ENCODE data around the gene PRR15L.

PRR15L gene

GRCh38 chr17:47959825-47960655, 2.4 kb upstream of the PRR15L start:
- no peaks in the 10 kb centered on the region for H3K4me1 Mint-ChIP-seq
- no peak for ATAC-seq (replicated peaks)

GRCh38 chr17:47956791-47957590, 692 bp downstream of the PRR15L start:
- Mint-ChIP-seq H3K4me1 (peaks cover 5% of the 10 kb centered on the region in 2 donors), H3K36me3 (peaks cover 15 to 23% of the 10 kb centered on the region in 2 donors), H3K9me3 (no peaks in the 10 kb centered on the region), H3K27me3 (no peaks in the 10 kb centered on the region), H3K4me3 (no peak overlapping the region), H3K27ac (no peak overlapping the region)
- ATAC-seq (replicated peaks) (no peak), DNase-seq (no peak)

More at GRCh38 chr17:47959825-47960655, 2.4 kb upstream of the PRR15L start:
- H3K27me3 Mint-ChIP-seq = no peaks in the 10 kb centered on the region
- no peak overlapping the region for H3K4me3 Mint-ChIP-seq
- H3K27ac Mint-ChIP-seq = no peak overlapping the region
- H3K36me3 Mint-ChIP-seq = peaks cover 0 to 4% of the 10 kb centered on the region in 2 donors
- no peak for DNase-seq
- H3K9me3 Mint-ChIP-seq = no peaks in the 10 kb centered on the region

DNA sequence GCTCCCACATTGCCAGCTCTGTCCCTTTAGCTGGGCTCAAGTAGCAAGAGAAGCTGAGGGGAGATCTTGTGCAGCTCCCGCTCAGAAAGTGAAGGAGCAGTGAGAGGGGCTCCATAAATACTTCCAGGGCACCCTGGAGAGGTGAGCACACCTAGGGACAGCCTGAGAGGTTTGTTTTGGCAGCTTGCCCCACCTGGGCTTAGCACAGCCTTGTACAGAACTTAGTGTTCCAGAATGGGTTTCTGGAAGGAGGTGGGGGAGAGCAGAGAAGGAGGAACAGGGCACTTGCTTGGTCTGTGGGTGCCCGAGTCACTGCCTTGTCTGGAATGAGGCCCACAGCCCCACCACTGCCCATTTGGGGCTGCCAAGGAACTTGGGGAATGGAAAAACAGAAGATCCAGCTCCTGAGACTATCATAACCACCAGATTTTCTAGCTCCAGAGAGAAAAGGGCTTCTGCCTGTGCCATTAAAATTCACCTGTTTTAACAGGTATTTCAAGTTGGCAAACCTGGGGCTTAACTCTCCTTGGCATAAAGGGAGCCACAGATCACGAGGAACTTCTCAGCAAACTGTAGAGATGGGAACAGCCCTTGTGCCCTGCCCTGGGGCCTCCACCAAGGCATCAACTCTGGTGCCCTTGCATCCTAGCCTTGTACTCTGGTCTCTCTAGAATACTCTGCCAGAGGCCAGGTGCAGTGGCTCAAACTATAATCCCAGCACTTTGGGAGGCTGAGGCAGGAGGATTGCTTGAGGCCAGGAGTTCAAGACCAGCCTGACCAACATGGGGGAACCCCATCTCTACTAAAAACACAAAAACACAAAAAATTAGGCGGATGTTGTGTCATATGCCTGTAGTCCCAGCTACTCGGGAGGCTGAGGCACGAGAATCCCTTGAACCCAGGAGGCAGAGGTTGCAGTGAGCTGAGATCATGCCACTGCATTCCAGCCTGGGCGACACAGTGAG, 1.9 kb downstream of the PRR15L start:
- no peaks in the 10 kb centered on the region for H3K9me3 Mint-ChIP-seq
- H3K4me1 Mint-ChIP-seq = peaks cover 6 to 10% of the 10 kb centered on the region in 2 donors
- peaks cover 18 to 23% of the 10 kb centered on the region in 2 donors for H3K36me3 Mint-ChIP-seq
- H3K27me3 Mint-ChIP-seq = no peaks in the 10 kb centered on the region
- ATAC-seq (replicated peaks) (no peak), DNase-seq (no peak)
- no peak overlapping the region for H3K4me3 Mint-ChIP-seq
- H3K27ac Mint-ChIP-seq = no peak overlapping the region

DNA sequence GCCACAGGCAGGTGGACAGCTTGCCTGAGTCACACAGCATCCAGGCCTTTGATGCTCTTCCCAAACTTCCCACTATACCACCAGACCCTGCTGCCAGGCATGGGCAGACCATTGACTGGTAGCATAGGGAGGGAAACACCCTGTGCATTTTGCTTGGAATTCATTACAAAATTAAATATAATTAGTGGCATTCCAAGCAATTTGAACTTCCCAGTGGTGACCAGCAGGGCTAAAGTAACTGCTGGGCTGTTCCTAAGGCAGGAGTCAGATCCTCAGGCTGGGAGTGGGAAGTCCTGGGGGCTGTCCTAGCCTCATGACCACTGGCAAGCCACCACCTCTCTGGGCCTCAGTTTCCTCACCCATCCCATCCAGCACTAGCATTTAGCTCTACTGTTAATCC, 3.8 kb downstream of the PRR15L start:
- peaks cover 18 to 23% of the 10 kb centered on the region in 2 donors for H3K4me1 Mint-ChIP-seq
- ATAC-seq (replicated peaks) (no peak), DNase-seq (no peak)
- H3K27me3 Mint-ChIP-seq = no peaks in the 10 kb centered on the region
- peaks cover 25 to 33% of the 10 kb centered on the region in 2 donors for H3K36me3 Mint-ChIP-seq
- H3K4me3 Mint-ChIP-seq = no peak overlapping the region
- no peaks in the 10 kb centered on the region for H3K9me3 Mint-ChIP-seq
- H3K27ac Mint-ChIP-seq = no peak overlapping the region

GRCh38 chr17:47952171-47953021, 5.3 kb downstream of the PRR15L start:
- no peak overlapping the region for H3K4me3 Mint-ChIP-seq
- ATAC-seq (replicated peaks) = no peak
- no peaks in the 10 kb centered on the region for H3K27me3 Mint-ChIP-seq
- DNase-seq = no peak
- no peak overlapping the region for H3K27ac Mint-ChIP-seq
- H3K36me3 Mint-ChIP-seq = peaks cover 25 to 44% of the 10 kb centered on the region in 2 donors
- no peaks in the 10 kb centered on the region for H3K9me3 Mint-ChIP-seq
- peaks cover 22 to 29% of the 10 kb centered on the region in 2 donors for H3K4me1 Mint-ChIP-seq

DNA sequence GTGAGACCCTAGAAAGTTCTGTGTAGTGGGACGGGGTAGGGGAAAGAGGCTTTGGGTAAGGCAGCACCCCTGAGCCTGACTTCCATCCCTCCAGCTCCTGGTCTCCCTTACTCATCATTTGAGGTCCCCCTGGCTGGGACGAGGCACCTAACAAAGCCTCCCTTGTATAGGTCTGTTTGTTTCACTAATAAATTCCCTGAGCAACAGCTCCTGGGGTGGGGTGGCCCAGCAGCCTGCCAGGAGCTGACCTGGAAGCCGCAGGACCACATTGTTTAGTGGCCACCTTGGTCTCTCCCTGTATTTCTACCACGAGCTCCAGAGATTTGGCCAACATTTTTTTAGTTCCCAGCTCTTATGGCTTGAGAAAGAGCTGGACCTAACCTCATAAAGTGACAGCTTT, 7.2 kb downstream of the PRR15L start:
- Mint-ChIP-seq H3K4me3 (no peak overlapping the region), H3K9me3 (no peaks in the 10 kb centered on the region), H3K4me1 (peaks cover 30 to 46% of the 10 kb centered on the region in 2 donors), H3K27me3 (no peaks in the 10 kb centered on the region), H3K36me3 (peaks cover 34 to 63% of the 10 kb centered on the region in 2 donors), H3K27ac (no peak overlapping the region)
- DNase-seq (no peak), ATAC-seq (replicated peaks) (no peak)

GRCh38 chr17:47949946-47950345, 7.7 kb downstream of the PRR15L start:
- no peaks in the 10 kb centered on the region for H3K27me3 Mint-ChIP-seq
- H3K4me1 Mint-ChIP-seq = peaks cover 35 to 51% of the 10 kb centered on the region in 2 donors
- H3K9me3 Mint-ChIP-seq = no peaks in the 10 kb centered on the region
- H3K27ac Mint-ChIP-seq = no peak overlapping the region
- H3K36me3 Mint-ChIP-seq = peaks cover 35 to 68% of the 10 kb centered on the region in 2 donors
- peak; percentile 28 to 39 for ATAC-seq (replicated peaks)
- H3K4me3 Mint-ChIP-seq = no peak overlapping the region
- DNase-seq = no peak

DNA sequence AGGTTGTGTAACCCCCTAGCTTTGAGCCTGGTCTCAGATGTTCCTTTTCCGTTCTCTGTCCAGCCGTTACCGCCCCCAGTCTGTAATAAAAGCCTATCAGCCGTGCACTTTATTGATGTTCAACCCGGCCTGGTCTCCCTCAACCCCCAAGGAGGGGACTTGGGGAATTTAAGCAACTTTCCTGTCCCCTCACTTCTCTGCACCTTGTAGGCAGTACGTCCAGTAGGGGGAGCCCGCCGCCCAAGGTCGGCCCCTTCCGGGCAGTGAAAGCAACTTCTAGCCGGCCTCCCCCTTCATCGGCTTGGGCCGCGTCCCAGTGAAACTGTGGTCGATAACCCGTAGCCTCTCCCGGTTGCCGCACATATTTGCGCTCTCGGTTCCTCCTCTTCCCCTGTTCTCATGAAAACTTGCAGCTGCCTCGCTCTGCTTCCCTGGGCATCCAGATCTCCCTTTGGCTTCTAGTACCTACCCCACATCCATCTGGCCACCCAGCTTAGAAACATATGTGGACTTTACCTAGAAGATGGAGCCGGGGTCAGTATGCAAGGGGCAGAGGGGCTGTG, 8.4 kb downstream of the PRR15L start:
- H3K27me3 Mint-ChIP-seq = no peaks in the 10 kb centered on the region
- peaks cover 34 to 72% of the 10 kb centered on the region in 2 donors for H3K36me3 Mint-ChIP-seq
- ATAC-seq (replicated peaks) (peak; percentile 77 to 84), DNase-seq (peak; percentile 62)
- peak overlapping the region; percentile 85 for H3K27ac Mint-ChIP-seq
- peaks cover 41 to 58% of the 10 kb centered on the region in 2 donors for H3K4me1 Mint-ChIP-seq
- H3K4me3 Mint-ChIP-seq = peak overlapping the region; percentile 62 to 77
- no peaks in the 10 kb centered on the region for H3K9me3 Mint-ChIP-seq

DNA sequence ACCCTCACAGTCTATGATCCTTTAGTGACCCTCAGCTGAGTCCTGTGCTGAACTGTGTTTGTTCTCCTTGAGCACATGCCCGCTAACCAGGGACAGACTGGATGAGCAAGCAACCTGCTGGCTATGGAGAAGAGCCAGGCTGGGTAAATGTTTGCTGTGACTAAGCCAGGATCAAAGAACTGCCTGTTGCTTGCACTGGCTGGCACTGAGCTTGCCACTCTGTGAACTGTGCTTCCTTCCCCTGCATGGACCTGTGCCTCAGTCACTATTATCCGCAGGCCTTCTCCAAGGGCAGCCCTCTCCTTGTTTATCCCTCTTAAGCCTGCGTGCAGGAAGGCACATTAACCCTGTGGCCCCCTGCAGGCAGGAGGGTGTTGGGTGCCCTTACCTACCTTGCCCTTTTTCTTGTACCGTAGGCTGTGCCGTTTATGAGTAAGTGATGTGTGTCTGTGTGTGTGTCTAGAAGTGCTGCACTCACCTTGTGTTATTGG, 8.9 kb downstream of the PRR15L start:
- DNase-seq = no peak
- H3K9me3 Mint-ChIP-seq = no peaks in the 10 kb centered on the region

GRCh38 chr17:47946929-47947397, 10.7 kb downstream of the PRR15L start:
- Mint-ChIP-seq H3K4me3 (no peak overlapping the region), H3K4me1 (peaks cover 47 to 70% of the 10 kb centered on the region in 2 donors)

More for the DNA sequence above, 8.9 kb downstream of the PRR15L start:
- peak; percentile 10 for ATAC-seq (replicated peaks)
- Mint-ChIP-seq H3K27me3 (no peaks in the 10 kb centered on the region), H3K4me3 (peak overlapping the region; percentile 62 to 77), H3K4me1 (peaks cover 43 to 62% of the 10 kb centered on the region in 2 donors), H3K27ac (peak overlapping the region; percentile 85), H3K36me3 (peaks cover 33 to 74% of the 10 kb centered on the region in 2 donors)

DNA sequence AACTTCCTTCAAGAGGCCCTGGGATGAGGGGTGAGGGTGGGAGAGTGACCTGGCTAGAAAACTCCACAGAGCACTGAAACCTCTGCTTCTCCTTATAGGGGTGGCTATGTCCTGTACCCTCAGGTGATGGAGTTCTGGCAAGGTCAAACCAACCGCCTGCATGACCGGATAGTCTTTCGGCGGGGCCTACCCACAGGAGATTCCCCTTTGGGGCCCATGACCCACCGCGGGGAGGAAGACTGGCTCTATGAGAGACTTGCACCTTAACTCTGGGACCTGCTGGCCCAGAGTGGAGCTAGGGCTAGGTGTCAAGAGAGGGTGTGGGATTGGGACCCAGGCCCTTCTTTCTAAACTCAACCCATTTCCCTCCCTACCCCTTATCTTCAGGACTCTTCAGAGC, 11.2 kb downstream of the PRR15L start:
- Mint-ChIP-seq H3K4me1 (peaks cover 46 to 70% of the 10 kb centered on the region in 2 donors), H3K27me3 (no peaks in the 10 kb centered on the region), H3K9me3 (no peaks in the 10 kb centered on the region), H3K36me3 (peaks cover 23 to 64% of the 10 kb centered on the region in 2 donors), H3K4me3 (no peak overlapping the region), H3K27ac (peak overlapping the region; percentile 20)
- DNase-seq = no peak
- no peak for ATAC-seq (replicated peaks)

More at GRCh38 chr17:47946929-47947397, 10.7 kb downstream of the PRR15L start:
- DNase-seq (peak; percentile 54), ATAC-seq (replicated peaks) (peak; percentile 89 to 90)
- no peaks in the 10 kb centered on the region for H3K9me3 Mint-ChIP-seq
- H3K27me3 Mint-ChIP-seq = no peaks in the 10 kb centered on the region
- H3K27ac Mint-ChIP-seq = no peak overlapping the region
- peaks cover 21 to 67% of the 10 kb centered on the region in 2 donors for H3K36me3 Mint-ChIP-seq

Measured in stimulated activated naive B cell treated with anti-CD40 and anti-IgM and Interleukin-4, amounts not matched to agents 10 μg/mL and 1 μg/mL and 100 μg/mL, for 72 hours (primary cell).